HepG2 (cell line): Measurements from ENCODE around the gene BAHCC1. TPM values are rescaled to one million over a fixed set of nuclear protein-coding genes. Genes with fewer than 3 reads are reported as not detected.

Source experiments
- BCL6 ChIP-seq: IDR thresholded peaks from 2 replicates; pipeline ENCODE4 v1.6.1; 2016; ENCODE audit warnings: missing genetic modification reagents, missing compliant biosample characterization
- CREB1 ChIP-seq, 2 experiments: fragments of 450-650 bp in 1 of 2; IDR thresholded peaks; 2 replicates each; pipeline ENCODE4 v1.6.1; 2016 to 2017; ENCODE audit warnings: control low read depth in 1 of 2, mild to moderate bottlenecking in 1 of 2, missing compliant biosample characterization in 1 of 2, missing genetic modification characterization in 1 of 2
- CTCF ChIP-seq: sonication (generic); formaldehyde crosslinking; IDR thresholded peaks from 2 replicates; pipeline ENCODE4 v1.5.0; 2020; ENCODE audit warnings: mild to moderate bottlenecking, missing genetic modification reagents, moderate library complexity
- MYC ChIP-seq: sonication (generic); formaldehyde crosslinking; IDR thresholded peaks from 2 replicates; pipeline ENCODE4 v1.9.0; 2021; ENCODE audit warnings: missing genetic modification reagents, borderline replicate concordance
- PHF5A ChIP-seq: IDR thresholded peaks from one replicate; pipeline ENCODE4 v1.6.1; 2018; ENCODE audit warnings: low read depth, missing genetic modification reagents; ENCODE audit not compliant: unreplicated experiment
- RARA ChIP-seq: IDR thresholded peaks from 2 replicates; pipeline ENCODE4 v1.6.1; 2016; ENCODE audit warnings: missing genetic modification reagents, missing compliant biosample characterization
- RELA ChIP-seq: sonication (generic); formaldehyde crosslinking; IDR thresholded peaks from 2 replicates; pipeline ENCODE4 v1.4.0; 2020; ENCODE audit warnings: missing genetic modification reagents
- SNAI1 ChIP-seq: sonication (generic); formaldehyde crosslinking; IDR thresholded peaks from 2 replicates; pipeline ENCODE4 v1.5.0; 2020; ENCODE audit warnings: mild to moderate bottlenecking, missing genetic modification reagents, borderline replicate concordance
- TAF1 ChIP-seq: sonication (generic); formaldehyde crosslinking; IDR thresholded peaks from 2 replicates; pipeline ENCODE4 v1.4.0; 2020; ENCODE audit warnings: missing genetic modification reagents
- ZNF326 ChIP-seq: sonication (generic); formaldehyde crosslinking; IDR thresholded peaks from 2 replicates; pipeline ENCODE4 v1.4.0; 2020; ENCODE audit warnings: missing genetic modification reagents, borderline replicate concordance
- ZNF546 ChIP-seq: sonication (generic); formaldehyde crosslinking; conservative IDR thresholded peaks from 2 replicates; pipeline ENCODE4 v1.8.1; 2023; ENCODE audit warnings: mild to moderate bottlenecking, missing genetic modification reagents
- ZNF569 ChIP-seq: sonication (generic); formaldehyde crosslinking; IDR thresholded peaks from 2 replicates; pipeline ENCODE4 v1.5.0; 2020; ENCODE audit warnings: mild to moderate bottlenecking, missing genetic modification reagents, moderate library complexity, borderline replicate concordance
- ZNF615 ChIP-seq: sonication (generic); formaldehyde crosslinking; IDR thresholded peaks from 2 replicates; pipeline ENCODE4 v1.5.0; 2020; ENCODE audit warnings: mild to moderate bottlenecking, missing genetic modification reagents, borderline replicate concordance
- ZNF75D ChIP-seq: sonication (generic); formaldehyde crosslinking; IDR thresholded peaks from 2 replicates; pipeline ENCODE4 v1.8.1; 2023; ENCODE audit warnings: missing genetic modification reagents, mild to moderate bottlenecking, borderline replicate concordance
- polyA plus RNA-seq, 8 experiments: library from polyadenylated mRNA; depleted of rRNA in 3 of 8; stranded (reverse) in 7 of 8; unstranded in 1 of 8; fragments of >200 nt; fragmentation: Illumina TruSeq in 4 of 8; extraction: Trizol in 4 of 8; gene quantifications; 2 replicates each; pipeline versions ENCODE4 v1.2.1 to v1.2.3, GENCODE V29; 2011 to 2016; ENCODE audit warnings: low read depth in 4 of 8, missing spikeins in 1 of 8, mixed read lengths in 1 of 8; ENCODE audit not compliant: insufficient read depth in 1 of 8
- total RNA-seq, 5 experiments: library from RNA; depleted of rRNA; stranded (reverse); fragments of >200 nt; fragmentation: Illumina TruSeq; extraction: Trizol; gene quantifications; 2 replicates each; pipeline ENCODE4 v1.2.3, GENCODE V29; 2016; ENCODE audit warnings: low read depth in 1 of 5
- TF ChIP-seq, protein P1 (sequence below): sonication (generic); formaldehyde crosslinking; conservative IDR thresholded peaks from 2 replicates; pipeline ENCODE4 v1.4.0; 2020; ENCODE audit warnings: mild to moderate bottlenecking, missing genetic modification reagents, moderate library complexity
- TF ChIP-seq, protein P2 (sequence below): sonication (generic); formaldehyde crosslinking; IDR thresholded peaks from 2 replicates; pipeline ENCODE4 v1.5.1; 2020; ENCODE audit warnings: mild to moderate bottlenecking, missing genetic modification reagents, moderate library complexity
- TF ChIP-seq, protein P3 (sequence below): sonication (generic); formaldehyde crosslinking; IDR thresholded peaks from 2 replicates; pipeline ENCODE4 v1.8.0; 2022; ENCODE audit warnings: missing genetic modification reagents, mild to moderate bottlenecking, moderate library complexity, borderline replicate concordance

BAHCC1 gene
- total and polyA plus RNA-seq, 2 of the 13 experiments (the other 11 are each of a cell fraction or from before 2014, with no cell fraction given), result 1.4 to 1.7 TPM

- TF ChIP-seq, protein P1, sequence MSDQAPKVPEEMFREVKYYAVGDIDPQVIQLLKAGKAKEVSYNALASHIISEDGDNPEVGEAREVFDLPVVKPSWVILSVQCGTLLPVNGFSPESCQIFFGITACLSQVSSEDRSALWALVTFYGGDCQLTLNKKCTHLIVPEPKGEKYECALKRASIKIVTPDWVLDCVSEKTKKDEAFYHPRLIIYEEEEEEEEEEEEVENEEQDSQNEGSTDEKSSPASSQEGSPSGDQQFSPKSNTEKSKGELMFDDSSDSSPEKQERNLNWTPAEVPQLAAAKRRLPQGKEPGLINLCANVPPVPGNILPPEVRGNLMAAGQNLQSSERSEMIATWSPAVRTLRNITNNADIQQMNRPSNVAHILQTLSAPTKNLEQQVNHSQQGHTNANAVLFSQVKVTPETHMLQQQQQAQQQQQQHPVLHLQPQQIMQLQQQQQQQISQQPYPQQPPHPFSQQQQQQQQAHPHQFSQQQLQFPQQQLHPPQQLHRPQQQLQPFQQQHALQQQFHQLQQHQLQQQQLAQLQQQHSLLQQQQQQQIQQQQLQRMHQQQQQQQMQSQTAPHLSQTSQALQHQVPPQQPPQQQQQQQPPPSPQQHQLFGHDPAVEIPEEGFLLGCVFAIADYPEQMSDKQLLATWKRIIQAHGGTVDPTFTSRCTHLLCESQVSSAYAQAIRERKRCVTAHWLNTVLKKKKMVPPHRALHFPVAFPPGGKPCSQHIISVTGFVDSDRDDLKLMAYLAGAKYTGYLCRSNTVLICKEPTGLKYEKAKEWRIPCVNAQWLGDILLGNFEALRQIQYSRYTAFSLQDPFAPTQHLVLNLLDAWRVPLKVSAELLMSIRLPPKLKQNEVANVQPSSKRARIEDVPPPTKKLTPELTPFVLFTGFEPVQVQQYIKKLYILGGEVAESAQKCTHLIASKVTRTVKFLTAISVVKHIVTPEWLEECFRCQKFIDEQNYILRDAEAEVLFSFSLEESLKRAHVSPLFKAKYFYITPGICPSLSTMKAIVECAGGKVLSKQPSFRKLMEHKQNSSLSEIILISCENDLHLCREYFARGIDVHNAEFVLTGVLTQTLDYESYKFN (CRISPR knock-in tag), result peak; percentile 32; the same call in 1 of the 2 replicates
- TF ChIP-seq ZNF569 (CRISPR knock-in tag), result no peak
- 0 out of 2 replicates have a peak, but pooled peaks have one; percentile 19 for TF ChIP-seq CTCF (CRISPR knock-in tag)
- TF ChIP-seq ZNF75D (CRISPR knock-in tag), result no peak
- TF ChIP-seq RELA (CRISPR knock-in tag), result no peak
- peak; percentile 43 for TF ChIP-seq RARA (CRISPR knock-in tag)
- TF ChIP-seq SNAI1, result 0 out of 2 replicates have a peak, but pooled peaks have one; percentile 13
- TF ChIP-seq PHF5A (CRISPR knock-in tag), result no peak
- TF ChIP-seq ZNF546, result 0 out of 2 replicates have a peak, but pooled peaks have one; percentile 37
- TF ChIP-seq CREB1 (IDR thresholded peaks at IDR 0.05), result no peak
- TF ChIP-seq CREB1 (CRISPR knock-in tag; IDR thresholded peaks at IDR 0.05), result no peak
- peak; percentile 41; the same call in 1 of the 2 replicates for TF ChIP-seq BCL6 (CRISPR knock-in tag)
- no peak; the same call in 1 of the 2 replicates for TF ChIP-seq TAF1
- no peak for TF ChIP-seq ZNF326 (CRISPR knock-in tag)
- TF ChIP-seq, protein P2, sequence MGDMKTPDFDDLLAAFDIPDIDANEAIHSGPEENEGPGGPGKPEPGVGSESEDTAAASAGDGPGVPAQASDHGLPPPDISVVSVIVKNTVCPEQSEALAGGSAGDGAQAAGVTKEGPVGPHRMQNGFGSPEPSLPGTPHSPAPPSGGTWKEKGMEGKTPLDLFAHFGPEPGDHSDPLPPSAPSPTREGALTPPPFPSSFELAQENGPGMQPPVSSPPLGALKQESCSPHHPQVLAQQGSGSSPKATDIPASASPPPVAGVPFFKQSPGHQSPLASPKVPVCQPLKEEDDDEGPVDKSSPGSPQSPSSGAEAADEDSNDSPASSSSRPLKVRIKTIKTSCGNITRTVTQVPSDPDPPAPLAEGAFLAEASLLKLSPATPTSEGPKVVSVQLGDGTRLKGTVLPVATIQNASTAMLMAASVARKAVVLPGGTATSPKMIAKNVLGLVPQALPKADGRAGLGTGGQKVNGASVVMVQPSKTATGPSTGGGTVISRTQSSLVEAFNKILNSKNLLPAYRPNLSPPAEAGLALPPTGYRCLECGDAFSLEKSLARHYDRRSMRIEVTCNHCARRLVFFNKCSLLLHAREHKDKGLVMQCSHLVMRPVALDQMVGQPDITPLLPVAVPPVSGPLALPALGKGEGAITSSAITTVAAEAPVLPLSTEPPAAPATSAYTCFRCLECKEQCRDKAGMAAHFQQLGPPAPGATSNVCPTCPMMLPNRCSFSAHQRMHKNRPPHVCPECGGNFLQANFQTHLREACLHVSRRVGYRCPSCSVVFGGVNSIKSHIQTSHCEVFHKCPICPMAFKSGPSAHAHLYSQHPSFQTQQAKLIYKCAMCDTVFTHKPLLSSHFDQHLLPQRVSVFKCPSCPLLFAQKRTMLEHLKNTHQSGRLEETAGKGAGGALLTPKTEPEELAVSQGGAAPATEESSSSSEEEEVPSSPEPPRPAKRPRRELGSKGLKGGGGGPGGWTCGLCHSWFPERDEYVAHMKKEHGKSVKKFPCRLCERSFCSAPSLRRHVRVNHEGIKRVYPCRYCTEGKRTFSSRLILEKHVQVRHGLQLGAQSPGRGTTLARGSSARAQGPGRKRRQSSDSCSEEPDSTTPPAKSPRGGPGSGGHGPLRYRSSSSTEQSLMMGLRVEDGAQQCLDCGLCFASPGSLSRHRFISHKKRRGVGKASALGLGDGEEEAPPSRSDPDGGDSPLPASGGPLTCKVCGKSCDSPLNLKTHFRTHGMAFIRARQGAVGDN, result peak; percentile 16
- TF ChIP-seq, protein P3, sequence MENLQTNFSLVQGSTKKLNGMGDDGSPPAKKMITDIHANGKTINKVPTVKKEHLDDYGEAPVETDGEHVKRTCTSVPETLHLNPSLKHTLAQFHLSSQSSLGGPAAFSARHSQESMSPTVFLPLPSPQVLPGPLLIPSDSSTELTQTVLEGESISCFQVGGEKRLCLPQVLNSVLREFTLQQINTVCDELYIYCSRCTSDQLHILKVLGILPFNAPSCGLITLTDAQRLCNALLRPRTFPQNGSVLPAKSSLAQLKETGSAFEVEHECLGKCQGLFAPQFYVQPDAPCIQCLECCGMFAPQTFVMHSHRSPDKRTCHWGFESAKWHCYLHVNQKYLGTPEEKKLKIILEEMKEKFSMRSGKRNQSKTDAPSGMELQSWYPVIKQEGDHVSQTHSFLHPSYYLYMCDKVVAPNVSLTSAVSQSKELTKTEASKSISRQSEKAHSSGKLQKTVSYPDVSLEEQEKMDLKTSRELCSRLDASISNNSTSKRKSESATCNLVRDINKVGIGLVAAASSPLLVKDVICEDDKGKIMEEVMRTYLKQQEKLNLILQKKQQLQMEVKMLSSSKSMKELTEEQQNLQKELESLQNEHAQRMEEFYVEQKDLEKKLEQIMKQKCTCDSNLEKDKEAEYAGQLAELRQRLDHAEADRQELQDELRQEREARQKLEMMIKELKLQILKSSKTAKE (CRISPR knock-in tag), result peak; percentile 57; the same call in 1 of the 2 replicates
- TF ChIP-seq ZNF615 (CRISPR knock-in tag), result no peak
- peak; percentile 41; the same call in 1 of the 2 replicates for TF ChIP-seq MYC (CRISPR knock-in tag)
Observed at GRCh38 chr17:81386646-81387099, 8.6 kb upstream of the BAHCC1 start (continued).
